SK-N-MC (cell line): ENCODE results near the gene PAGR1.

Source experiments
- EZH2 ChIP-seq: fragments of 200-600 bp; sonication (generic); IDR thresholded peaks from one replicate; pipeline ENCODE4 v1.6.1; 2017; ENCODE audit warnings: antibody characterized with exemption
- POLR2AphosphoS5 ChIP-seq: IDR thresholded peaks from 2 replicates; pipeline ENCODE4 v1.6.1; 2012; ENCODE audit warnings: mild to moderate bottlenecking, low read depth, low read length, borderline replicate concordance

DNA sequence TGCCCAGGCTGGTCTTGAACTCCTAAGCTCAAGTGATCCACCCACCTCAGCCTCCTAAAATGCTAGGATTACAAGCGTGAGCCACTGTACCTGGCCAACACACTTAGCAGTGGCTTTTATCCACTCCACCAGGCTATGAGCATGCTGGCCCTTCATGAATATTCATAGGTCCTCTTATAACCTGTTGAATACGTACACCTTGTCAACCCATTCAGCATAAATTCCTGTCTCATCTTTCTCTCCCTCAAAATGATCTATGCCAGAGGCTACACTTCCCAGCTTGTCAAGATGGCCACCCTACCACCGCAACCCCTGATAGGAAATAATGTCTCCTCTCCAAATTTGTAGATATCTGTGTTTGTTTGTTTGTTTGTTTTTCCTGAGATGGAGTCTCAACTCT lies 48.9 kb upstream of the PAGR1 start:
- TF ChIP-seq POLR2AphosphoS5 (no peak), EZH2 (no peak)
